ENCODE results near the gene ARAP1.

The ARAP1 gene

GRCh38 chr11:72683782-72684200 is 68.4 kb downstream of the ARAP1 start:
- Histone ChIP-seq H3K27me3 (replicated peaks in 2 of 5; ENCODE audit: control insufficient read depth in 4 of 5, insufficient read depth in 5 of 5, low read length in 4 of 5) (peaks cover 0 to 16% (median 5%) of the 10 kb centered on the region in 5 experiments), H3K27ac (ENCODE audit: insufficient read depth in 1 of 2, low read depth in 1 of 2, low read length in 2 of 2, poor library complexity in 1 of 2, severe bottlenecking in 2 of 2) (no peak overlapping the region), H3K4me1 (ENCODE audit: control extremely low read depth in 1 of 4, control insufficient read depth in 4 of 4, insufficient read depth in 4 of 4, low read length in 3 of 4) (no peaks in the 10 kb centered on the region), H3K4me3 (ENCODE audit: control insufficient read depth in 1 of 7, extremely low read depth in 1 of 7, insufficient read depth in 4 of 7, low read depth in 2 of 7, low read length in 6 of 7) (no peak overlapping the region), H3K9me3 (ENCODE audit: control extremely low read depth in 1 of 5, control insufficient read depth in 4 of 5, insufficient read depth in 2 of 5, low read depth in 1 of 5, low read length in 4 of 5) (no peaks in the 10 kb centered on the region), H3K36me3 (ENCODE audit: control insufficient read depth in 4 of 4, insufficient read depth in 4 of 4, low read length in 3 of 4) (peaks cover 3 to 52% (median 22%) of the 10 kb centered on the region in 4 experiments)
- ChIA-PET CTCF (interaction anchor here (0.6 to 10.2 kb wide), 27 partner anchors 8 to 213 kb away, joined by 3 to 90 read pairs (median 4); no protein-coding TSS in a partner anchor), POLR2A (interaction anchor here (0.6 kb wide), 1 partner anchor 1057 kb away, joined by 3 read pairs; no protein-coding TSS in a partner anchor)
- peak; percentile 39 to 66 (median 55) for DNase-seq
- 56% methylated on average over 5 of the region's 7 CpGs for WGBS (ENCODE audit: insufficient coverage)

DNA sequence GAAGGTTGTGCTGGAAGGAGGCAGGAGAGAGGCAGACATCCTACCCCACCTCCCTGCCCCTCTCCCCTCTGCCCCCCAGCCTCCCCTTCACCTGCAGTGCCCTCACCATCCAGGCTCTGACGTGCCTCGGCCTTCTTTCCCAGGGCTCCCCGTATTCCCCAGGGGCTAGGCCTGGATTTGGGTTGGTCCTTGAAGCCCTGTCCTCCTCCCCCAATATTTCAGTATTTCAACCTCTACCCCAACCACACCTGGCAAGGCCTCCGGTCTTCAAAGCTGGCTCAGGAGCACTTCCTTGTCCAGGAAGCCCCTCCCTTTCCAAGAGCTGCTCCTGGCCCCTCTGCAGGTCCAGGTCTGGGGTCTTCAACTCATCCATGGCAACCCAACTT is 69.4 kb downstream of the ARAP1 start:
- no peak overlapping the region for H3K27ac ChIP-seq (ENCODE audit: insufficient read depth in 1 of 2, low read depth in 1 of 2, low read length in 2 of 2, poor library complexity in 1 of 2, severe bottlenecking in 2 of 2)
- no peak overlapping the region for H3K4me3 ChIP-seq (ENCODE audit: control insufficient read depth in 1 of 7, extremely low read depth in 1 of 7, insufficient read depth in 4 of 7, low read depth in 2 of 7, low read length in 6 of 7)
- H3K27me3 ChIP-seq (replicated peaks in 2 of 5; ENCODE audit: control insufficient read depth in 4 of 5, insufficient read depth in 5 of 5, low read length in 4 of 5), result peaks cover 0 to 25% (median 7%) of the 10 kb centered on the region in 5 experiments
- ChIA-PET CTCF (interaction anchor here (1.3 to 10.2 kb wide), 11 partner anchors 7 to 212 kb away, joined by 4 to 90 read pairs (median 8); no protein-coding TSS in a partner anchor), POLR2A (no interaction called here)
- H3K36me3 ChIP-seq (ENCODE audit: control insufficient read depth in 4 of 4, insufficient read depth in 4 of 4, low read length in 3 of 4), result peaks cover 3 to 44% (median 17%) of the 10 kb centered on the region in 4 experiments
- no peaks in the 10 kb centered on the region for H3K9me3 ChIP-seq (ENCODE audit: control extremely low read depth in 1 of 5, control insufficient read depth in 4 of 5, insufficient read depth in 2 of 5, low read depth in 1 of 5, low read length in 4 of 5)
- 81% methylated on average over 4 of the region's 4 CpGs for WGBS (ENCODE audit: insufficient coverage)
- H3K4me1 ChIP-seq (ENCODE audit: control extremely low read depth in 1 of 4, control insufficient read depth in 4 of 4, insufficient read depth in 4 of 4, low read length in 3 of 4), result no peaks in the 10 kb centered on the region
- no peak for DNase-seq

- H3K4me1 ChIP-seq (ENCODE audit: control extremely low read depth in 1 of 4, control insufficient read depth in 4 of 4, insufficient read depth in 4 of 4, low read length in 3 of 4), result no peaks in the 10 kb centered on the region
- H3K9me3 ChIP-seq (ENCODE audit: control extremely low read depth in 1 of 5, control insufficient read depth in 4 of 5, insufficient read depth in 2 of 5, low read depth in 1 of 5, low read length in 4 of 5), result no peaks in the 10 kb centered on the region
- POLR2A ChIA-PET, result no interaction called here
- H3K4me3 ChIP-seq (ENCODE audit: control insufficient read depth in 1 of 7, extremely low read depth in 1 of 7, insufficient read depth in 4 of 7, low read depth in 2 of 7, low read length in 6 of 7), result no peak overlapping the region
- no peak for DNase-seq
- H3K27me3 ChIP-seq (replicated peaks in 2 of 5; ENCODE audit: control insufficient read depth in 4 of 5, insufficient read depth in 5 of 5, low read length in 4 of 5), result peaks cover 0 to 30% (median 11%) of the 10 kb centered on the region in 5 experiments
- 70% methylated on average over 4 of the region's 5 CpGs for WGBS (ENCODE audit: insufficient coverage)
- H3K36me3 ChIP-seq (ENCODE audit: control insufficient read depth in 4 of 4, insufficient read depth in 4 of 4, low read length in 3 of 4), result peaks cover 3 to 39% (median 15%) of the 10 kb centered on the region in 4 experiments
- CTCF ChIA-PET, result interaction anchor here (0.9 to 10.2 kb wide), 8 partner anchors 10 to 213 kb away, joined by 4 to 90 read pairs (median 7); no protein-coding TSS in a partner anchor
- no peak overlapping the region for H3K27ac ChIP-seq (ENCODE audit: insufficient read depth in 1 of 2, low read depth in 1 of 2, low read length in 2 of 2, poor library complexity in 1 of 2, severe bottlenecking in 2 of 2)
These were observed 69.9 kb downstream of the ARAP1 start for GRCh38 chr11:72682238-72682857.

DNA sequence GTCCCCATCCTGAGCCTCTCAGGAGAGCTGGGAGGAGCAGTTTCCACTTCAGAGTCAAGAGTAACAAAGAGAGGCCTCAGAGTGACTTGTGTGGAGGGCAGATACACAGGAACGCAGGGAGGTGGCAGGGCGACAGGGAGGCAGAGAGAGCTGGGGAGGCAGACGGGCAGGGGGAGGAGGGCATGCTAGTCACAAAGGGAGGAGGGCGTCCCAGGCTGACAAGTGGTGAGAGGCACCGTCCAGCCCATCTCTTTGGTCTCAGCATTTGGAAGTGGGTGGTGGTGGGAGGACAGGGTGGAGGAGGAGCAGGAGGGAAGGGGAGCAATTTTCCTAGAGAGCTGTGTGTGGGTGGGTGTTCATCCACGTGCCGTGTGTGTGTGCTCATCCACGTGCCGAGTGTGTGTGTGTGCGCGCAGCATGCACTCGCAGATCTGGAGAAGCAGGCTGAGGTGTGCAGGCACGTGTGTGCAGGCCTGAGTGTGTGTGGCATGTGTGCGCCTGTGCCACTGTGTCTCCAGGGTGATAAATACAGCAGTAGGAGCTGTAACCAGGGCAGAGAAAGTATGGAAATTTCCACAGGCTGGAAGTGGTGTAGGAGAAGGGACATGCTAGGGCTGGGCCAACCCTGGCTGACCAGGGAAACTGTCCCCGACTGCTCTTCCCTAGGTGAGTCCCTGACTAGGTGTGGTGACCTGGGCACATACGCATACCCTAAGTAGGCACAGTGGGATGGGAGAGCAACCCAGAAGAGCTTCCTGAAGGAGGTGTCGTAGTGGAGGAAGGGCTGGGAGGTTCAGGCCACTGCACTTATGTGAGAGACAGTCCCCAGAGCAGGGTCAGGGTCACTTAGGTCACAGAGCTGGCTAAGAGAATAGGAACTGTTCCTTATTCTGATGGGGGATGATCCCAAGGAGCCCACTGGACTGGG is 70.7 kb downstream of the ARAP1 start:
- peaks cover 0 to 3% (median 0%) of the 10 kb centered on the region in 4 experiments for H3K4me1 ChIP-seq (ENCODE audit: control extremely low read depth in 1 of 4, control insufficient read depth in 4 of 4, insufficient read depth in 4 of 4, low read length in 3 of 4)
- CTCF ChIA-PET, result interaction anchor here (0.9 to 10.2 kb wide), 10 partner anchors 10 to 212 kb away, joined by 3 to 90 read pairs (median 6); no protein-coding TSS in a partner anchor
- POLR2A ChIA-PET, result no interaction called here
- DNase-seq, result no peak
- no peaks in the 10 kb centered on the region for H3K9me3 ChIP-seq (ENCODE audit: control extremely low read depth in 1 of 5, control insufficient read depth in 4 of 5, insufficient read depth in 2 of 5, low read depth in 1 of 5, low read length in 4 of 5)
- H3K27ac ChIP-seq (ENCODE audit: insufficient read depth in 1 of 2, low read depth in 1 of 2, low read length in 2 of 2, poor library complexity in 1 of 2, severe bottlenecking in 2 of 2), result no peak overlapping the region
- H3K4me3 ChIP-seq (ENCODE audit: control insufficient read depth in 1 of 7, extremely low read depth in 1 of 7, insufficient read depth in 4 of 7, low read depth in 2 of 7, low read length in 6 of 7), result no peak overlapping the region
- H3K36me3 ChIP-seq (ENCODE audit: control insufficient read depth in 4 of 4, insufficient read depth in 4 of 4, low read length in 3 of 4), result peaks cover 3 to 30% (median 11%) of the 10 kb centered on the region in 4 experiments
- 64% methylated on average over 16 of the region's 17 CpGs for WGBS (ENCODE audit: insufficient coverage)
- peaks cover 0 to 39% (median 15%) of the 10 kb centered on the region in 5 experiments for H3K27me3 ChIP-seq (replicated peaks in 2 of 5; ENCODE audit: control insufficient read depth in 4 of 5, insufficient read depth in 5 of 5, low read length in 4 of 5)

- CTCF ChIA-PET, result interaction anchor here (0.9 to 10.2 kb wide), 8 partner anchors 9 to 210 kb away, joined by 3 to 90 read pairs (median 6); no protein-coding TSS in a partner anchor
These were observed 71.5 kb downstream of the ARAP1 start for GRCh38 chr11:72680624-72681158.

GRCh38 chr11:72679869-72680268 is 72.3 kb downstream of the ARAP1 start:
- no peak overlapping the region for H3K27ac ChIP-seq (ENCODE audit: insufficient read depth in 1 of 2, low read depth in 1 of 2, low read length in 2 of 2, poor library complexity in 1 of 2, severe bottlenecking in 2 of 2)
- ChIA-PET POLR2A (no interaction called here), CTCF (interaction anchor here (1.2 to 10.2 kb wide), 2 partner anchors 52 to 91 kb away, joined by 3 to 90 read pairs; no protein-coding TSS in a partner anchor)
- H3K9me3 ChIP-seq (ENCODE audit: control extremely low read depth in 1 of 5, control insufficient read depth in 4 of 5, insufficient read depth in 2 of 5, low read depth in 1 of 5, low read length in 4 of 5), result no peaks in the 10 kb centered on the region
- DNase-seq, result no peak
- peaks cover 2 to 55% (median 24%) of the 10 kb centered on the region in 5 experiments for H3K27me3 ChIP-seq (replicated peaks in 2 of 5; ENCODE audit: control insufficient read depth in 4 of 5, insufficient read depth in 5 of 5, low read length in 4 of 5)
- WGBS (ENCODE audit: insufficient coverage), result 74% methylated on average over 3 of the region's 5 CpGs
- H3K4me3 ChIP-seq (ENCODE audit: control insufficient read depth in 1 of 7, extremely low read depth in 1 of 7, insufficient read depth in 4 of 7, low read depth in 2 of 7, low read length in 6 of 7), result no peak overlapping the region
- H3K36me3 ChIP-seq (ENCODE audit: control insufficient read depth in 4 of 4, insufficient read depth in 4 of 4, low read length in 3 of 4), result peaks cover 0 to 16% (median 6%) of the 10 kb centered on the region in 4 experiments
- H3K4me1 ChIP-seq (ENCODE audit: control extremely low read depth in 1 of 4, control insufficient read depth in 4 of 4, insufficient read depth in 4 of 4, low read length in 3 of 4), result peaks cover 0 to 3% (median 0%) of the 10 kb centered on the region in 4 experiments

More at GRCh38 chr11:72680624-72681158, 71.5 kb downstream of the ARAP1 start:
- POLR2A ChIA-PET, result no interaction called here
- H3K4me1 ChIP-seq (ENCODE audit: control extremely low read depth in 1 of 4, control insufficient read depth in 4 of 4, insufficient read depth in 4 of 4, low read length in 3 of 4), result peaks cover 0 to 3% (median 0%) of the 10 kb centered on the region in 4 experiments
- 73% methylated on average over 5 of the region's 6 CpGs for WGBS (ENCODE audit: insufficient coverage)
- H3K27me3 ChIP-seq (replicated peaks in 2 of 5; ENCODE audit: control insufficient read depth in 4 of 5, insufficient read depth in 5 of 5, low read length in 4 of 5), result peaks cover 2 to 47% (median 22%) of the 10 kb centered on the region in 5 experiments
- H3K4me3 ChIP-seq (ENCODE audit: control insufficient read depth in 1 of 7, extremely low read depth in 1 of 7, insufficient read depth in 4 of 7, low read depth in 2 of 7, low read length in 6 of 7), result no peak overlapping the region
- peaks cover 0 to 24% (median 7%) of the 10 kb centered on the region in 4 experiments for H3K36me3 ChIP-seq (ENCODE audit: control insufficient read depth in 4 of 4, insufficient read depth in 4 of 4, low read length in 3 of 4)
- no peaks in the 10 kb centered on the region for H3K9me3 ChIP-seq (ENCODE audit: control extremely low read depth in 1 of 5, control insufficient read depth in 4 of 5, insufficient read depth in 2 of 5, low read depth in 1 of 5, low read length in 4 of 5)
- H3K27ac ChIP-seq (ENCODE audit: insufficient read depth in 1 of 2, low read depth in 1 of 2, low read length in 2 of 2, poor library complexity in 1 of 2, severe bottlenecking in 2 of 2), result no peak overlapping the region
- DNase-seq, result no peak

Data from common myeloid progenitor, CD34-positive (primary cell).